ENCODE data around the gene RNF148. TPM values are rescaled to one million over a fixed set of nuclear protein-coding genes. Genes with fewer than 3 reads are reported as not detected.

The RNF148 gene
- total and polyA plus RNA-seq, 2 of the 8 experiments (the other 6 are each of a cell fraction or from before 2014, with no cell fraction given) = 0.27 to 0.45 TPM

DNA sequence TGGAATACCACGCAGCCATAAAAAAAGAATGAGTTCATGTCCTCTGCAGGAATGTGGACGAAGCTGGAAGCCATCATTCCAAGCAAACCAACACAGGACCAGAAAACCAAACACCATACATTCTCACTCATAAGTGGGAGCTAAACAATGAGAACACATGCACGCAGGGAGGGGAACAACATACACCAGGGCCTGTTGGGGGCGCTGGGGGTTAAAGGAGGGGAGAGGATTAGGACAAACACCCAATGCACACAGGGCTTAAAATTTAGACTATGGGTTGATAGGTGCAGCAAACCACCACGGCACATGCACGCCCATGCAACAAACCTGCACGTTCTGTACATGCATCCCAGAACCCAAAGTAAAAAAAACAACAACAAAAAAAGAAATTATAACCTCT lies 27.1 kb downstream of the RNF148 start (continued):
- no peak for TF ChIP-seq TAF1 (IDR thresholded peaks at IDR 0.05; ENCODE audit: low read depth, low read length)
- TF ChIP-seq POLR2A (IDR thresholded peaks at IDR 0.05; ENCODE audit: control extremely low read depth in 1 of 2, low read depth in 2 of 2, low read length in 2 of 2) = no peak

Measured in H1 (cell line).